Neural progenitor cell (in vitro differentiated cells): Measurements from ENCODE around the gene AHNAK2. TPM values are rescaled to one million over a fixed set of nuclear protein-coding genes. Genes with fewer than 3 reads are reported as not detected.

Experiments used
- DNase-seq: peaks from one replicate; pipeline ENCODE4 v3.0.0-alpha.2; 2016; ENCODE audit warnings: low spot score
- H2AFZ ChIP-seq: fragments of 200-600 bp; sonication (generic); replicated peaks from 2 replicates; pipeline ENCODE4 v1.6.1; 2016; ENCODE audit warnings: antibody characterized with exemption
- H3F3A ChIP-seq: fragments of 200-600 bp; sonication (generic); 2 replicates; pipeline ENCODE4 v1.6.1; 2016; ENCODE audit warnings: antibody characterized with exemption, low read depth
- H3K27ac ChIP-seq: fragments of 200-600 bp; sonication (generic); 2 replicates; pipeline ENCODE4 v1.5.1; 2016; ENCODE audit warnings: mild to moderate bottlenecking
- H3K27me3 ChIP-seq: fragments of 200-600 bp; sonication (generic); 2 replicates; pipeline ENCODE4 v1.6.1; 2016; ENCODE audit warnings: mild to moderate bottlenecking, moderate library complexity
- H3K36me3 ChIP-seq: fragments of 200-600 bp; sonication (generic); 2 replicates; pipeline ENCODE4 v1.5.1; 2016
- H3K4me1 ChIP-seq: fragments of 200-600 bp; sonication (generic); 2 replicates; pipeline ENCODE4 v1.6.1; 2016; ENCODE audit warnings: mixed run types
- H3K4me2 ChIP-seq: fragments of 200-600 bp; sonication (generic); 2 replicates; pipeline ENCODE4 v1.6.1; 2016
- H3K4me3 ChIP-seq: fragments of 200-600 bp; sonication (generic); 2 replicates; pipeline ENCODE4 v1.5.1; 2016
- H3K79me2 ChIP-seq: fragments of 200-600 bp; sonication (generic); 2 replicates; pipeline ENCODE4 v1.6.1; 2016; ENCODE audit warnings: low read depth
- H3K9ac ChIP-seq: fragments of 200-600 bp; sonication (generic); 2 replicates; pipeline ENCODE4 v1.6.1; 2016
- H3K9me3 ChIP-seq: fragments of 200-600 bp; sonication (generic); 2 replicates; pipeline ENCODE4 v1.5.1; 2016; ENCODE audit warnings: low read depth
- H4K20me1 ChIP-seq: fragments of 200-600 bp; sonication (generic); 2 replicates; pipeline ENCODE4 v1.6.1; 2016; ENCODE audit warnings: low read depth
- H3K27ac Mint-ChIP-seq: 3 replicates; pipeline ENCODE4 v1.8.0; 2021; ENCODE audit warnings: mixed read lengths
- H3K27me3 Mint-ChIP-seq: 2 replicates; pipeline ENCODE4 v1.8.0; 2022; ENCODE audit warnings: low read depth, mild to moderate bottlenecking, inconsistent platforms, moderate library complexity, mixed read lengths; ENCODE audit not compliant: insufficient read depth
- H3K36me3 Mint-ChIP-seq: 3 replicates; pipeline ENCODE4 v1.8.0; 2021; ENCODE audit warnings: mixed read lengths
- H3K4me1 Mint-ChIP-seq: 3 replicates; pipeline ENCODE4 v1.8.0; 2021; ENCODE audit warnings: mixed read lengths
- H3K4me3 Mint-ChIP-seq: 3 replicates; pipeline ENCODE4 v1.8.0; 2021; ENCODE audit warnings: mild to moderate bottlenecking, moderate library complexity, mixed read lengths
- H3K9me3 Mint-ChIP-seq: 3 replicates; pipeline ENCODE4 v1.8.0; 2020; ENCODE audit warnings: mixed read lengths
- CTCF ChIP-seq: fragments of 200-600 bp; sonication (generic); IDR thresholded peaks from 2 replicates; pipeline ENCODE4 v1.5.1; 2017; ENCODE audit warnings: antibody characterized with exemption, mild to moderate bottlenecking
- EZH2 ChIP-seq: fragments of 200-600 bp; sonication (generic); IDR thresholded peaks from 2 replicates; pipeline ENCODE4 v1.6.1; 2017; ENCODE audit warnings: antibody characterized with exemption, mild to moderate bottlenecking, moderate library complexity
- EZH2phosphoT487 ChIP-seq: fragments of 200-600 bp; sonication (generic); IDR thresholded peaks from 2 replicates; pipeline ENCODE4 v1.6.1; 2017; ENCODE audit warnings: antibody characterized with exemption
- total RNA-seq: library from RNA; depleted of rRNA; stranded (reverse); fragments of >200 nt; gene quantifications from 2 replicates; pipeline ENCODE4 v1.2.3, GENCODE V29; 2015; ENCODE audit warnings: low replicate concordance

The AHNAK2 gene
- total RNA-seq, 1 donor from 2014 or later, result 0.77 TPM

GRCh38 chr14:104966981-104967385 lies 11.2 kb downstream of the AHNAK2 start:
- Histone ChIP-seq H3K9ac (no peak overlapping the region), H3K79me2 (no peaks in the 10 kb centered on the region), H3K27me3 (peaks cover 18% of the 10 kb centered on the region), H4K20me1 (no peaks in the 10 kb centered on the region), H3K4me1 (peaks cover 14% of the 10 kb centered on the region), H3F3A (peaks cover 11% of the 10 kb centered on the region), H3K27ac (no peak overlapping the region), H2AFZ (no peak overlapping the region), H3K9me3 (no peaks in the 10 kb centered on the region), H3K36me3 (no peaks in the 10 kb centered on the region), H3K4me3 (no peak overlapping the region), H3K4me2 (peak overlapping the region; percentile 77)
- peaks cover 9% of the 10 kb centered on the region for H3K4me1 Mint-ChIP-seq
- H3K36me3 Mint-ChIP-seq, result no peaks in the 10 kb centered on the region
- TF ChIP-seq CTCF (no peak), EZH2 (no peak), EZH2phosphoT487 (no peak)
- H3K27ac Mint-ChIP-seq, result no peak overlapping the region
- DNase-seq, result no peak
- peaks cover 9% of the 10 kb centered on the region for H3K27me3 Mint-ChIP-seq
- H3K9me3 Mint-ChIP-seq, result no peaks in the 10 kb centered on the region
- no peak overlapping the region for H3K4me3 Mint-ChIP-seq

- no peaks in the 10 kb centered on the region for H3K79me2 ChIP-seq
- H3K4me1 Mint-ChIP-seq, result peaks cover 9% of the 10 kb centered on the region
- TF ChIP-seq EZH2, result no peak
- no peak for TF ChIP-seq EZH2phosphoT487
- TF ChIP-seq CTCF, result no peak
Measured at GRCh38 chr14:104966261-104966865, 11.8 kb downstream of the AHNAK2 start.

GRCh38 chr14:104965561-104966231 lies 12.5 kb downstream of the AHNAK2 start:
- H3K4me3 ChIP-seq, result no peak overlapping the region
- Mint-ChIP-seq H3K27me3 (peaks cover 9% of the 10 kb centered on the region), H3K36me3 (no peaks in the 10 kb centered on the region), H3K4me3 (no peak overlapping the region), H3K4me1 (peaks cover 9% of the 10 kb centered on the region), H3K9me3 (no peaks in the 10 kb centered on the region), H3K27ac (no peak overlapping the region)
- H3K4me2 ChIP-seq, result no peak overlapping the region
- no peak overlapping the region for H2AFZ ChIP-seq
- DNase-seq, result no peak
- no peak overlapping the region for H3K9ac ChIP-seq
- no peaks in the 10 kb centered on the region for H3K9me3 ChIP-seq
- H3K4me1 ChIP-seq, result peaks cover 14% of the 10 kb centered on the region
- H3F3A ChIP-seq, result peaks cover 11% of the 10 kb centered on the region
- no peak overlapping the region for H3K27ac ChIP-seq
- peaks cover 18% of the 10 kb centered on the region for H3K27me3 ChIP-seq
- no peaks in the 10 kb centered on the region for H3K36me3 ChIP-seq
- TF ChIP-seq EZH2phosphoT487 (no peak), CTCF (no peak), EZH2 (no peak)
- H4K20me1 ChIP-seq, result no peaks in the 10 kb centered on the region
- no peaks in the 10 kb centered on the region for H3K79me2 ChIP-seq

More at GRCh38 chr14:104966261-104966865, 11.8 kb downstream of the AHNAK2 start:
- no peaks in the 10 kb centered on the region for H3K9me3 ChIP-seq
- H3K4me1 ChIP-seq, result peaks cover 14% of the 10 kb centered on the region
- DNase-seq, result no peak
- H3K4me2 ChIP-seq, result no peak overlapping the region
- H3K27me3 ChIP-seq, result peaks cover 18% of the 10 kb centered on the region
- no peak overlapping the region for H3K27ac ChIP-seq
- no peak overlapping the region for H3K9ac ChIP-seq
- no peak overlapping the region for H2AFZ ChIP-seq
- H3K4me3 Mint-ChIP-seq, result no peak overlapping the region
- H4K20me1 ChIP-seq, result no peaks in the 10 kb centered on the region
- H3K9me3 Mint-ChIP-seq, result no peaks in the 10 kb centered on the region
- no peak overlapping the region for H3K4me3 ChIP-seq
- H3K36me3 ChIP-seq, result no peaks in the 10 kb centered on the region
- H3K36me3 Mint-ChIP-seq, result no peaks in the 10 kb centered on the region
- H3K27me3 Mint-ChIP-seq, result peaks cover 9% of the 10 kb centered on the region
- H3F3A ChIP-seq, result peaks cover 11% of the 10 kb centered on the region
- peak overlapping the region; percentile 86 for H3K27ac Mint-ChIP-seq
